Measurements from ENCODE around the gene TSC22D3.

The TSC22D3 gene

DNA sequence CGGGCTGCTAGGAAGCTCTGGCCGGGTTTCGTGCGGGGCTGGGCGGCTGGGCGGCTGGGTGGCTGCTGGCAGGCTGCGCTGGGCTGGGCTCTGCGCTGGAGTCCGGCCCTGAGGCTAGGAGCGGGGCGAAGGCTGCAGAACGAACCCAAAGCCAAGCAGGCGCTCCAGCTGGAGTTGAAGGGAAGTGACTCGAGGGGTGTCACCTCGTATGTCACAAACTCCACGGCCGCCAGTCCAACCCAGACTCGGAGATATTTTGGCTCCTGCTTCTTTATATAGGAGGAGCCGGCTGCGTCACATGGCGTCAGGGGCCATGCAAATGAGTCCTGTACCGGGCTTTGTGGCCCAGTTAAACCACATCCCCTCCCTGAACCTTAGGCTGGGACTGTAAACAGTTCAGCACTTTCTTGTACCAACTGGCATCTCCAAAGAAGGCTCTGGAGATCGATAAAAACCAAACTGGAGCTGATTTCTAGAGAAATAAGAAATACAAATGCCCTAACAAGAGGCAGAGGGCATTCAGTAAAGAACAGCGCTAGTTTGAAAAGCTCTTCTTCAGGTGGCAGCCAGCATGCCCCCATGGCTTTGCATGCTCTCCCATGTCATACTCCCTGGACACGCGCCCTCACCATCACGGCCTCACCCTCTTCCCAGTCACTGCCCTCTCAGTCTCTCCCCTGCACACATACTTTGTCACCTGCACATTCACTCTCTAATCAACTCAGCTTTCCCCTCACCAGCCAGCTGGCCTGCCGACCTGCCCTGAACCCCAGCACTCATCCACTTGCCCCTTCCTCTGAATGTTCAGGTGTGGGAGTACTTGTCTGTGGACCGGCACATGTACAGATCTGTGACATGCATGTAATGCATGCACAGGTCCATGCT lies 58.5 kb downstream of the TSC22D3 start:
- TF ChIP-seq POLR2A (IDR thresholded peaks at IDR 0.05; ENCODE audit: low read depth, low read length), result peak; percentile 89
- FAIRE-seq, result no peak
- peak; percentile 42 for DNase-seq (ENCODE audit: insufficient read length, low spot score)

DNA sequence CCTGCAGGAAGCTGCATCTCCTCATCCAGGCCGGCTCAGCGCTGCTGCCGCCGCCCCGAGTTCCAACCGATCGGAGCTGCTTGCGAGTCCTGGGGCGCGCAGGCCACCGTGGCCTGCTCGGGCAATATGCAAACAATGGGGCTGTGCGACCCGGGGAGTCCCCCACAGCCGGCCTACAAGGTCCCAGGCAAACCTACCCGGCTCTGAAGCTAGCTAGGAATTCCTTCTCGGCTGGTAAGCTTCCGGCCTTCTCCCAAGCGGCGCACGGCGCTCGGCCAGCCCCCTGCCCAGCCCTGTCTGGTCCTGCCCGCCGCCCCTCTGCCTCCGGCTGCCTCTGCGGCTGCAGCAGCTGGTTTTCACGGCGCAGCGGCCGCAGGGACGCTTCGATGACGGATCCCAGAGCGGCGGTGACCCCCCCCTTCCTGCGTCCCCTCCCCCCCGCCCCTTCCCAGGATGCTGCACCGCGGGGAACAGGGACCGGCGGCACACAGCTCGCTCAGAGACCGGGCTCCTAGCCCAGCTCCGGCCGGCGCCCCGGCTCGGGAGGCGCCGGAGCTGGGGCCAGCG lies 59.4 kb downstream of the TSC22D3 start:
- no peak for FAIRE-seq
- DNase-seq (ENCODE audit: insufficient read length, low spot score), result peak; percentile 23
- TF ChIP-seq POLR2A (IDR thresholded peaks at IDR 0.05; ENCODE audit: low read depth, low read length), result no peak

DNA sequence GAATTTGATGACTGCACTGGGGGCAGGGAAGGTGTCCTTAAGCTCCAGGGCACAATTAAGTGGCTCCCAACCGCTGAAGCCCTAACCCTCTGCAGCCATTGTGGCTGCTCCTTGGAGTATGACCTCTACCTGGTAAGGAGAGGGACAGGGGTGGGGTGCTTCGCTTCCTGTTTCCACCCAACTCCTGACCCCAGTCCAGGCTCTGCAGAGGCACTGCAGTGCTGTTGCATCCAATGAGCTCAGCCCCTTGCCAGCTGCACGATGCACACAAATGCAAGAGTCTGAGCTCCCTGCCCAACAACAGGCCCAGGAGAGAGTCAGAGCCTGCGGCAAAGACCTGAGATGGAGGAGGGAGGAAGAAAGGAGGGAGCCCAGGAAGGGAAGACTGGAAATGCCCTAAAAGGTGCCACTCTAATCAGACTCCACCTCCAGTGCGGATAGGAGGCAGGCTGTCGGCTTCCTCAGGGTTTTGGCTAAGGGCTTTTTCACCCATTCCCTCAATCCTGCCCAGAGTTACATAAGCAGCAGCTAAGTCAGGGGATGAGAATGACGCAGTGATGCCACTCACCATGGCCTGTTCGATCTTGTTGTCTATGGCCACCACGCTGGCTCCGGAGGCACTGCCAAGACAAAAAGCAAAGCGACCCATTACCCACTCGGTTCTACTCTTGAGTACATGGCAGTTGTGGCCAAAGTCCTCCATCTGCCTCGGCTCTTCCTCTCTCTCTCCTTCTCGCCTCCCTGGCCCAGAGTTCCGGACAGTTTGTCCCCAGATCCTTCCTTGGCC lies 60.1 kb downstream of the TSC22D3 start:
- no peak for TF ChIP-seq POLR2A (IDR thresholded peaks at IDR 0.05; ENCODE audit: low read depth, low read length)
- no peak for DNase-seq (ENCODE audit: insufficient read length, low spot score)
- FAIRE-seq, result no peak

DNA sequence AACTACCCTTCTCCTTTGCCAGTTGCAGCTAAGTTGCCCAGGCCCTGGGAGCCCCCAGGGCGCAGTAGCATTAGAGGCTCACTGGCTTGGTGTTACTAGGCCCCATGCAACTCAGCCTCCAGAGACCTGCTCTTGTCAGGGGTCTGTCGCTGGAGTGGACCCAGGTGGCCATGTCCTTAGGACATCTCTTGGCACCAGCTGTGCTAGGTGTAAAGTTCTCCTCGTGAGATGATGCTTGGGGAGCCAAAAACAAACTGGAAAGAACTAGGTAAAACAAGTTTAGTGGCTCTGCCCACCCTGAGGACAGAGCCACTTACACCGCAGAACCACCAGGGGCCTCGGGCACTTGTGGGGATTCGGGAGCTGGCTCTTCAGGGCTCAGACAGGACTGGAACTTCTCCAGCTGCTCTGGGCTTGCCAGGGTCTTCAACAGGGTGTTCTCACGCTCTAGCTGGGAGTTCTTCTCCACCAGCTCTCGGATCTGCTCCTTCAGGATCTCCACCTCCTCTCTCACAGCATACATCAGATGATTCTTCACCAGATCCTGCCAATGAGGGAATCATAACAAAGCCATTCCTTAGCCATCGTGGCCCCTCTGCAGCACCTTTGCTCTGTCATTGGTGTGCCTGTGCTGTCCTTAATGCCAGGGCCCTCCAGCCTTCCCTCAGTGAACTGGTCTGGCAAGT lies 61.2 kb downstream of the TSC22D3 start:
- FAIRE-seq, result no peak
- DNase-seq (ENCODE audit: insufficient read length, low spot score), result no peak
- TF ChIP-seq POLR2A (IDR thresholded peaks at IDR 0.05; ENCODE audit: low read depth, low read length), result no peak

DNA sequence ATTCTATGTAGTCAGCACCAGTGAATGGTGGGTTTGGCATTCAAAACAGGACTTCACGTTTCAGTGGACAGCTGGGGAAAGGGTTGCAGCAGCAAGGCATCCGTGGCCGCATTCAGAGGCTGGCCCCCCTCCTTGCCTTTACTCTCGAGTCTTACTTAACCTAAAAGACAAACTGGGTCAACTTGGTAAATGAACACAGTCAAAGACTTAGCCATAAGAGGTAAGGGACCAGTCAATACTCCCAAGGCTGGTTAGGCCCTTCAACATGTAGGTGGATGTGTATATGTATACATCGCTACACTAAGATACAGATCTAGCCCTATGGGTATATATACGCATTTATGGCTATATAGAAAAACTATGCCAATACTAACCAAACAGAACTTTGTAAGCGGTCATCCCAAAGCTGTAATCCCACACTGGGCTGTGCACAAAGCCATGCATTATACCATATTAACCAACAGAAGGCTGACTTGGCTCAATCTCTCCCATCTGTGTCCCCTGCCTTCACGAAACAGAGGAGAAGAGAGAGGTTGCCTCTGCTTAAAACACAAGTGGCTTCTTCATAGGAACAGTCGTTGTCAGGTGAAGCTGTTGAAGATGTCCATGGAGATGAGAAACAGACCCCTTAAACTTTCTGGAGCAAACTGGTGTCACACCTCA lies 61.9 kb downstream of the TSC22D3 start:
- no peak for FAIRE-seq
- TF ChIP-seq POLR2A (IDR thresholded peaks at IDR 0.05; ENCODE audit: low read depth, low read length), result no peak

DNA sequence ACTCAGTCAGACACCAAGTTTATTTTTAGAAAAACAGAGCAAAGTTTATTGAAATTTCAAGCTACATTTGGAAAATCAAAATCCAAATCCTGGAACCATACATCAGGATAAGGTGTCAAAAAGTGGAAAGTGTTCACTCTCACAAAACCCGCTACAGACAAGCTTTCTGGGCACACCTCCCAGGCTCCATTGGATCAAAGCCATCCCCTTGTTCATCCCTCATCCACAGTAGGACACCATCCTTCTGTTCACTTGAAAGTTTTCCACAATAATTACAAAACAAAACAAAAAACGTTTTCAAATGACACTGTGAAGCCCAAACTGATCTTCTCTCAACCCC lies 62.4 kb downstream of the TSC22D3 start:
- TF ChIP-seq POLR2A (IDR thresholded peaks at IDR 0.05; ENCODE audit: low read depth, low read length), result no peak
- FAIRE-seq (no peak), DNase-seq (ENCODE audit: insufficient read length, low spot score) (no peak)

More for the DNA sequence above, 61.9 kb downstream of the TSC22D3 start:
- DNase-seq (ENCODE audit: insufficient read length, low spot score), result no peak

DNA sequence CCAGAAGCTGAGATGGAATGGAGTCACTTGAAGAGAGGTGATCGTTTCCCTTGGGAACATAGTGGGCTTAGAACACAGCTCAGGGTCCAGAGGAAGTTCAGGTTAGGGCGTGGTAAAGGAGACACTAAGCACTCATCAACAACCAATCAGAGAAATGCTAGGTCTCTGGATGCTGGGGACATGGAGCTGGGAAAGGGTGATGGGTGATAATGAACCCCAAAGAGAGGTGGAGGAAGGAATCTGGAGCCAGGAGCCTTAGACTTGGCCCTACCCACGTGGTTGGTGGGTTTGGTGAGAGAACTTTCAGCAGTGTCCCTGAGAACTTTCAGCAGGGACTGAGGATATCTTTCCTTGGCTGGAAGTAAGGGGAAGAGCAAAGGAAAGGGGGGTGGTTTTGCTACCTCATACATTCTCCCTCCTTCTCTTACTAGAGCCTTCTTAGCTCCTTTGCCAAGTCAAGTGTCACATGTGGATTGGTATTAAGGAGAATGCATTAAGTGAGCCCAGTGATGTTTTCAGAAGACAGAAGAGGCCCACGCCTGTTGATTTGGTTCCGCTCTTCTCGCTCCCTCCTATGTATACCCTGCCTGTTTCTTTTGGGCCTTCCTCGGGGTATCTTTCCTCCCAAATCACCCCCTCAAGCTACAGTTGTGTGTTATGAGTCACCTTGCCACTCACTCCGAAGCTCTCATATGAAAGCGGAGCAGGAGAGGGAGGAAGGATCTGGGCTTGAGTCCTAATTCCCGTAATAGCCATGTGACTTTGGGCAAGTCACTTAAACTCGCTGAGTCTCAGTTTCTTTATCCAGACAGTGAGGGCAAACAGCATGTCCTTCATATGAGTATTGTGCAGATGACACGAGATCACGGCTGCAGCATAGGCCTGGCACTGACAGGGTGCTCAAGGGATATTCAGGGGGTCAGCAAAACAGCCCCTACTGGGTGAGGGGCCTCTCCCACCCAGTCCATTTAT lies 63.1 kb downstream of the TSC22D3 start:
- TF ChIP-seq POLR2A (IDR thresholded peaks at IDR 0.05; ENCODE audit: low read depth, low read length), result no peak
- DNase-seq (ENCODE audit: insufficient read length, low spot score) (no peak), FAIRE-seq (no peak)

DNA sequence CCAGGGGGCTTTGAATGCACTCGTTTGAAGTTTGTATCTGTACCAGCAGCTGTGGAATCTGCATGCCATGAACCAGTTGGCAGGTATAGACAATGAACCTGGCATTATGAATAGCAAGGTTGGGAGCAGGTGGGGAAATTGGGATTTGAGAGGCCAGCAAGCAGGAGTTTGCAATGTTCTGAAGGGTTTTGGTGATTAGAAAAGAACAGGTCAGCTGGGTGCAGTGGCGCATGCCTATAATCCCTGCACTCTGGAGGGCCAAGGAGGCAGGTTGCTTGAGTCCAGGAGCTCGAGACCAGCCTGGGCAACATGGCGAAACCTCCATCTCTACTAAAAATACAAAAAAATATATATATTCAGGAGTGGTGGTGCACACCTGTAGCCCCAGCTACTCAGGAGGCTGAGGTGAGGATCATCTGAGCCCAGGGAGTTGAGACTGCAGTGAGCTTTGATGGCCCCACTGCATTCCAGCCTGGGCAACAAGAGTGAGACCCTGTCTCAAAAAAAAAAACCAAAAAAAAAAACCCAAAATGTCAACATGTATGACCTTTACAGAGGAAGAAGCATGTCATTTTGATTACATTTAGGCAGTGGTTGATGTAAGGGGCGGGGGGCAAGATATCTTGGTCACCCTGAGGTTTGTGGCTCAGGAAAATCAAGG lies 63.9 kb downstream of the TSC22D3 start:
- FAIRE-seq, result no peak
- DNase-seq (ENCODE audit: insufficient read length, low spot score), result no peak
- TF ChIP-seq POLR2A (IDR thresholded peaks at IDR 0.05; ENCODE audit: low read depth, low read length), result no peak

DNA sequence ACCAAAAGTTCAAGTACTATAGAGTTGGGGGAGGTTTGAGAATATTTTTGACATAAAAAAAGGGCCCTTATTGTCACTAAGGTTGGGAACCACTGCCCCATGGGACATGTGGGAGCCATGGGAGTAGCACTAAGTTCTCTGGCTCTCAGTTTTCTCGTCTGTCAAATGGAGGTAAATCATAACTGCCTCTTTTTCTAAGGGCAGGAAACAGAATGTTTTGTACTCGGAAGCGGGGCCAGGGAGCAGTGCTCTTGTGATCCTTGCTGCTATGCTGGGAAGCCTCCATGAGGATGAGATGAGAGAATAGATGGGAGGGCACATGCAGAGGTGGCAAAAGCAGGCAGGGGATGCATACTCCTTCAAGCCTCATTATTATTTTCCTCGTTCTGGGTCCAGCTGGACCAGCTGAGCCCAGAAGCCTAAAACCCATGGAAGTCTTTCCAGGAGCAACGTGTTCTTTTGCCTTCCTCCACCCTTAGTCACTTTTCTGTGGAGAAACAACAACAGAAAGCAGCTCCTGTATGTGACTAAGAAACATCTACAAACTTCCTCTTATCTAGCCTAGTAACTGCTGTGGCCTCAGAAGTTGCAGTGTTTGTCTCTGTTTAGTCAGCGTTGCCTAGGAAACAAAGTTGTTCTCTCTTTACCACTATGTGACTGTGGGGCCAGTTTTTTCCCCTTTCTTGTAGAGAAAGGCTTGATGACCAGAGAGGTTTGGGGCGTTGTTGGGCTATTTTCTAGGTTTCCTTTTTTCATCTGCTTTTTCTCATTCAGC lies 64.8 kb downstream of the TSC22D3 start:
- no peak for TF ChIP-seq POLR2A (IDR thresholded peaks at IDR 0.05; ENCODE audit: low read depth, low read length)
- peak; percentile 78 for FAIRE-seq
- peak; percentile 54 for DNase-seq (ENCODE audit: insufficient read length, low spot score)

DNA sequence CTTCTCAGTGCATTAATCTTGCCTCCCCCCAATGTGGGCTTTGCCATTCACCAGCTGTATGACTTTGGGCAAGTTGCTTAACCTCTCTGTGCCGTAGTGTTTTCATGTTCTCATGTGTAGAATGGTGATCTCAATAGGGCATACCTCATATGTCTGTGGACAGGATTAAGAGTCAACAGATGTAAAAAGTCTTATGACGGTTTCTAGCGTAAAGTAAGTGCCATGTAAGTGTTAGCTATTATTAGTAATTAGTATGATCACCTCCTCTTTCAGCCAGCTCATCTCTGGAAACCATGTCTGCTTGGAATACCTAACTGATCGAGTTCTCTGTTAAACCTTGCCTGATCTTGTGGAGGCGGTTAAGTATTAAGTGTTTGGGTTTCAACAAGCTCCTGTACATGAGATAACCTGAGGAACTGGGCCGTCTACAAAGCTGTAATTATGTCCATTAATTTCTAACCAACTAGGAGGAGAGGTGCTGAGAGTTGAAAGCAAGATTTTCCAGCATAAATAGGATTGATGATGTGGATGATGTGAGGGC lies 66.3 kb downstream of the TSC22D3 start:
- DNase-seq (ENCODE audit: insufficient read length, low spot score), result no peak
- FAIRE-seq, result no peak
- TF ChIP-seq POLR2A (IDR thresholded peaks at IDR 0.05; ENCODE audit: low read depth, low read length), result no peak

DNA sequence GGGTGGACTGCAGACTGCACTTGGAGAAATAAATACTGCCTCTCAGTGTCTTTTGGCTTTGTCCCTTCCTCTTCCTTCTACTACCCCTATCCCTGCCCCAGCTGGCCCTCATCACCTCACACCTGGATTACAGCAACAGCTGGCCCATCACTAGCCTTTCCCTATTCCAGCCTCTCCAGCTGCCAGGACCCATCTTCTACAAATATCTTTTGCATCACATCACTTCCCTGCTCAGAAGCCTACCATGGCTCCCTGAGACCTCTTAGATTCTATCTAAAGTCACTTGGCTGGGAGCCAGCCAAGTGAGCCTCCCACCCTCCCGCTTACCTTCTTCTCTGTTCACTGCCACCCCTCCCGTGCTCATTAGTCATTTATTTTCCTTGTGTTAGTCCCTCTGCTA lies 66.8 kb downstream of the TSC22D3 start:
- no peak for FAIRE-seq
- no peak for DNase-seq (ENCODE audit: insufficient read length, low spot score)
- no peak for TF ChIP-seq POLR2A (IDR thresholded peaks at IDR 0.05; ENCODE audit: low read depth, low read length)

All from H54 (cell line).